CD14-positive monocyte (primary cell): ENCODE measurements around the gene ZNF385A. TPM values are rescaled to one million over a fixed set of nuclear protein-coding genes. Genes with fewer than 3 reads are reported as not detected.

Experiments
- DNase-seq, 3 donors: peaks; one replicate each; pipeline ENCODE4 v3.0.0-alpha.2; 2011 to 2022
- H2AFZ ChIP-seq: 2 replicates; pipeline ENCODE4 v1.6.0; 2012; ENCODE audit warnings: mild to moderate bottlenecking, low read depth, low read length, inconsistent platforms; ENCODE audit not compliant: insufficient read depth, poor library complexity, severe bottlenecking
- H3K27ac ChIP-seq, 2 donors: 1 replicate in 1 of 2; 2 replicates in 1 of 2; pipeline ENCODE4 v1.5.1; 2012 to 2013; ENCODE audit warnings: low read length in 2 of 2, control low read depth in 1 of 2, inconsistent platforms in 1 of 2, low read depth in 1 of 2, mild to moderate bottlenecking in 1 of 2
- H3K27me3 ChIP-seq, 2 donors: one replicate each; pipeline versions ENCODE4 v1.6.0 to v1.6.1; 2011 to 2013; ENCODE audit warnings: low read length in 2 of 2; ENCODE audit not compliant: control insufficient read depth in 2 of 2, insufficient read depth in 2 of 2
- H3K36me3 ChIP-seq, 2 donors: replicated peaks in 1 of 2; 1 replicate in 1 of 2; 2 replicates in 1 of 2; pipeline versions ENCODE4 v1.5.1 to v1.6.1; 2012 to 2013; ENCODE audit warnings: low read length in 2 of 2, control low read depth in 1 of 2, inconsistent platforms in 1 of 2, mild to moderate bottlenecking in 1 of 2; ENCODE audit not compliant: insufficient read depth in 2 of 2, control insufficient read depth in 1 of 2
- H3K4me1 ChIP-seq, 2 donors: 1 replicate in 1 of 2; 2 replicates in 1 of 2; pipeline versions ENCODE4 v1.5.1 to v1.6.1; 2012 to 2013; ENCODE audit warnings: low read length in 2 of 2, control low read depth in 1 of 2, inconsistent platforms in 1 of 2, mild to moderate bottlenecking in 1 of 2, moderate library complexity in 1 of 2; ENCODE audit not compliant: insufficient read depth in 2 of 2, control insufficient read depth in 1 of 2
- H3K4me2 ChIP-seq: replicated peaks from 2 replicates; pipeline ENCODE3; 2012; ENCODE audit warnings: low read length, moderate library complexity, mild to moderate bottlenecking; ENCODE audit not compliant: poor library complexity, severe bottlenecking; ENCODE audit errors: extremely low read depth
- H3K4me3 ChIP-seq, 3 experiments: fragments of 200-600 bp in 1 of 3; sonication (generic) in 1 of 3; replicated peaks in 1 of 3; 1 replicate in 2 of 3; 2 replicates in 1 of 3; pipeline ENCODE4 v1.5.1; 2011 to 2013; ENCODE audit warnings: low read length in 3 of 3, mild to moderate bottlenecking in 3 of 3, control low read depth in 2 of 3, low read depth in 2 of 3, inconsistent platforms in 1 of 3, moderate library complexity in 1 of 3
- H3K79me2 ChIP-seq: 2 replicates; pipeline ENCODE4 v1.6.0; 2012; ENCODE audit warnings: mild to moderate bottlenecking, control low read depth, inconsistent platforms, low read length, moderate library complexity; ENCODE audit not compliant: insufficient read depth
- H3K9ac ChIP-seq: 2 replicates; pipeline ENCODE4 v1.6.0; 2017; ENCODE audit warnings: low read length, mild to moderate bottlenecking; ENCODE audit not compliant: insufficient read depth, poor library complexity, severe bottlenecking
- H3K9me3 ChIP-seq, 2 donors: replicated peaks in 1 of 2; 1 replicate in 1 of 2; 2 replicates in 1 of 2; pipeline versions ENCODE4 v1.5.1 to v1.6.1; 2012 to 2013; ENCODE audit warnings: low read length in 2 of 2, control low read depth in 1 of 2; ENCODE audit not compliant: control insufficient read depth in 1 of 2, insufficient read depth in 1 of 2
- H4K20me1 ChIP-seq: 2 replicates; pipeline ENCODE4 v1.6.0; 2012; ENCODE audit warnings: mild to moderate bottlenecking, low read length, control low read depth, moderate library complexity; ENCODE audit not compliant: insufficient read depth
- H3K27ac Mint-ChIP-seq, 7 donors: one replicate each; pipeline ENCODE4 v1.8.0; 2020; ENCODE audit warnings: mild to moderate bottlenecking in 7 of 7, mixed read lengths in 7 of 7, moderate library complexity in 6 of 7, inconsistent platforms in 2 of 7
- H3K27me3 Mint-ChIP-seq, 3 donors: one replicate each; pipeline ENCODE4 v1.8.0; 2021 to 2022; ENCODE audit warnings: low read depth in 3 of 3, mild to moderate bottlenecking in 3 of 3, mixed read lengths in 3 of 3, moderate library complexity in 3 of 3, inconsistent platforms in 1 of 3
- H3K36me3 Mint-ChIP-seq, 2 donors: one replicate each; pipeline ENCODE4 v1.8.0; 2020; ENCODE audit warnings: mixed read lengths in 2 of 2, inconsistent platforms in 1 of 2, mild to moderate bottlenecking in 1 of 2
- H3K4me1 Mint-ChIP-seq: one replicate; pipeline ENCODE4 v1.8.0; 2020; ENCODE audit warnings: mild to moderate bottlenecking, mixed read lengths
- H3K4me3 Mint-ChIP-seq, 2 donors: one replicate each; pipeline ENCODE4 v1.8.0; 2020; ENCODE audit warnings: mild to moderate bottlenecking in 2 of 2, mixed read lengths in 2 of 2, moderate library complexity in 1 of 2
- H3K9me3 Mint-ChIP-seq, 7 donors: one replicate each; pipeline ENCODE4 v1.8.0; 2020 to 2022; ENCODE audit warnings: mixed read lengths in 7 of 7, mild to moderate bottlenecking in 6 of 7, moderate library complexity in 6 of 7, inconsistent platforms in 2 of 7
- CTCF ChIP-seq: fragments of 200-600 bp; IDR thresholded peaks from one replicate; pipeline ENCODE4 v1.8.0; 2022; ENCODE audit warnings: antibody characterized with exemption, mild to moderate bottlenecking
- WGBS: methylation state at CpG from one replicate; pipeline ENCODE4 v1.1.5; 2013; ENCODE audit warnings: missing lambda C conversion rate; ENCODE audit not compliant: insufficient coverage; 5-methylcytosine and 5-hydroxymethylcytosine counted together
- intact Hi-C, 2 donors: fragments of 100-400 bp; cut with micrococcal nuclease; formaldehyde crosslinking; loops; one replicate each; pipeline versions ENCODE4 v1.15.0 to v1.15.1; 2023
- polyA plus RNA-seq, 3 donors: library from polyadenylated mRNA; depleted of rRNA in 1 of 3; unstranded in 2 of 3; stranded (reverse) in 1 of 3; fragments of 300-500 nt in 2 of 3; fragments of >200 nt in 1 of 3; fragmentation: Illumina TruSeq in 2 of 3; gene quantifications; 1 replicate in 2 of 3; 2 replicates in 1 of 3; pipeline ENCODE4 v1.2.3, GENCODE V29; 2012 to 2021

ZNF385A gene
- polyA plus RNA-seq, 3 donors: 53.9 to 97.6 (median 78.3) TPM

GRCh38 chr12:54356951-54357356 lies 27.6 kb downstream of the ZNF385A start:
- Histone ChIP-seq H2AFZ (no peak overlapping the region), H4K20me1 (no peaks in the 10 kb centered on the region), H3K4me1 (peaks cover 30 to 41% of the 10 kb centered on the region in 2 donors), H3K9me3 (no peaks in the 10 kb centered on the region), H3K4me2 (no peak overlapping the region), H3K4me3 (no peak overlapping the region), H3K27ac (no peak overlapping the region), H3K79me2 (peaks cover 4% of the 10 kb centered on the region), H3K9ac (no peak overlapping the region), H3K27me3 (no peaks in the 10 kb centered on the region), H3K36me3 (peaks cover 0 to 19% of the 10 kb centered on the region in 2 donors)
- TF ChIP-seq CTCF: no peak
- Mint-ChIP-seq H3K9me3 (no peaks in the 10 kb centered on the region), H3K27me3 (peaks cover 4 to 6% (median 5%) of the 10 kb centered on the region in 3 donors), H3K27ac (no peak overlapping the region), H3K4me3 (no peak overlapping the region), H3K36me3 (peaks cover 23 to 26% of the 10 kb centered on the region in 2 donors), H3K4me1 (peaks cover 23% of the 10 kb centered on the region)
- DNase-seq: no peak
- 75% methylated on average over 1 of the region's 4 CpGs for WGBS
- intact Hi-C loops: no loop called here

GRCh38 chr12:54356228-54356627 lies 28.3 kb downstream of the ZNF385A start:
- H3K27ac ChIP-seq: no peak overlapping the region
- H2AFZ ChIP-seq: no peak overlapping the region
- no peak overlapping the region for H3K4me3 Mint-ChIP-seq
- H3K4me3 ChIP-seq: no peak overlapping the region
- no peaks in the 10 kb centered on the region for H3K9me3 ChIP-seq
- WGBS: 100% methylated on average over 1 of the region's 3 CpGs
- peaks cover 31 to 34% of the 10 kb centered on the region in 2 donors for H3K36me3 Mint-ChIP-seq
- intact Hi-C loops: no loop called here
- H3K27ac Mint-ChIP-seq: peak overlapping the region in 2 of 7 donors; percentile 2 to 46
- no peaks in the 10 kb centered on the region for H3K79me2 ChIP-seq
- peaks cover 28% of the 10 kb centered on the region for H3K4me1 Mint-ChIP-seq
- H3K9ac ChIP-seq: no peak overlapping the region
- no peak overlapping the region for H3K4me2 ChIP-seq
- H4K20me1 ChIP-seq: no peaks in the 10 kb centered on the region
- H3K9me3 Mint-ChIP-seq: no peaks in the 10 kb centered on the region
- no peak for TF ChIP-seq CTCF
- H3K36me3 ChIP-seq: peaks cover 3 to 26% of the 10 kb centered on the region in 2 donors
- no peak for DNase-seq
- H3K4me1 ChIP-seq: peaks cover 30 to 40% of the 10 kb centered on the region in 2 donors
- H3K27me3 Mint-ChIP-seq: peaks cover 7 to 11% (median 8%) of the 10 kb centered on the region in 3 donors
- H3K27me3 ChIP-seq: no peaks in the 10 kb centered on the region
